Fibroblast of skin of left quadriceps (primary cell): ENCODE measurements around the gene RAI1.
"Not testable (repeated sequence)": the region's sequence is repeated elsewhere in the genome, so short reads cannot be mapped to it uniquely, and the experiment has no call there.

Experiments
- DNase-seq, 2 experiments: peaks; one replicate each; pipeline ENCODE4 v3.0.0-alpha.2; 2013; ENCODE audit warnings: low read depth in 2 of 2

The RAI1 gene, protein sequence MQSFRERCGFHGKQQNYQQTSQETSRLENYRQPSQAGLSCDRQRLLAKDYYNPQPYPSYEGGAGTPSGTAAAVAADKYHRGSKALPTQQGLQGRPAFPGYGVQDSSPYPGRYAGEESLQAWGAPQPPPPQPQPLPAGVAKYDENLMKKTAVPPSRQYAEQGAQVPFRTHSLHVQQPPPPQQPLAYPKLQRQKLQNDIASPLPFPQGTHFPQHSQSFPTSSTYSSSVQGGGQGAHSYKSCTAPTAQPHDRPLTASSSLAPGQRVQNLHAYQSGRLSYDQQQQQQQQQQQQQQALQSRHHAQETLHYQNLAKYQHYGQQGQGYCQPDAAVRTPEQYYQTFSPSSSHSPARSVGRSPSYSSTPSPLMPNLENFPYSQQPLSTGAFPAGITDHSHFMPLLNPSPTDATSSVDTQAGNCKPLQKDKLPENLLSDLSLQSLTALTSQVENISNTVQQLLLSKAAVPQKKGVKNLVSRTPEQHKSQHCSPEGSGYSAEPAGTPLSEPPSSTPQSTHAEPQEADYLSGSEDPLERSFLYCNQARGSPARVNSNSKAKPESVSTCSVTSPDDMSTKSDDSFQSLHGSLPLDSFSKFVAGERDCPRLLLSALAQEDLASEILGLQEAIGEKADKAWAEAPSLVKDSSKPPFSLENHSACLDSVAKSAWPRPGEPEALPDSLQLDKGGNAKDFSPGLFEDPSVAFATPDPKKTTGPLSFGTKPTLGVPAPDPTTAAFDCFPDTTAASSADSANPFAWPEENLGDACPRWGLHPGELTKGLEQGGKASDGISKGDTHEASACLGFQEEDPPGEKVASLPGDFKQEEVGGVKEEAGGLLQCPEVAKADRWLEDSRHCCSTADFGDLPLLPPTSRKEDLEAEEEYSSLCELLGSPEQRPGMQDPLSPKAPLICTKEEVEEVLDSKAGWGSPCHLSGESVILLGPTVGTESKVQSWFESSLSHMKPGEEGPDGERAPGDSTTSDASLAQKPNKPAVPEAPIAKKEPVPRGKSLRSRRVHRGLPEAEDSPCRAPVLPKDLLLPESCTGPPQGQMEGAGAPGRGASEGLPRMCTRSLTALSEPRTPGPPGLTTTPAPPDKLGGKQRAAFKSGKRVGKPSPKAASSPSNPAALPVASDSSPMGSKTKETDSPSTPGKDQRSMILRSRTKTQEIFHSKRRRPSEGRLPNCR (N-terminal part only)

DNA sequence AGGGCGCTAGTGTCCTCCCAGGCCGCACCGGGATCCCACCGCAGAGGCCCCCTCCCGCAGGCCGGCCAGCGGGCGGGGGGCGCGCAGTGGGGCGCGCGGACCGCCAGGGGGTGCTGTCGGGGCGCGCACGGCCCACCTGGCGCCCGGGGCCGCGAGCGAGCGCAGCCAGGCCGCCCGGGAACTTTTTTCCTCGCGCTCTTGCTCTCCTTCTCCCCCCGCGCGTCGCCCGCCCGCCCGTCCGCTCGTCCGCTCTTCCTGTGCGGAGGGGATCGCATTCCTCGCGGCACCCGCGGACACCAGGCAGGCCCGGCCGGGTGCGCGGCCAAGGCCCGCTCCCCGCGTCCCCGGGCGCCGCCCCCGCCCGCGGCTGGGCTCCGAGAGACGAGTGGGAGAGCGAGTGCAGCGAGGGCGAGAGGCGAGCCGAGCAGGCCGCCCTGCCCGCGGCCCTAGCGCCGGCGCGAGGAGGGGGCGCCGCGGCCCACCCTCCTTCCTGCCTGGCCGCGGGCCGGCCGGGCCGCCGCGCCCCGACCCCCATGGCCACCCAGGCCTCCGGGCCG, at the start of gene RAI1:
TSS of gene RAI1 (plus strand) at position 272 of the 557 bp plus-strand sequence. CDS start 111,491 bp downstream, outside the sequence.
- peak; percentile 63 to 66 for DNase-seq

DNA sequence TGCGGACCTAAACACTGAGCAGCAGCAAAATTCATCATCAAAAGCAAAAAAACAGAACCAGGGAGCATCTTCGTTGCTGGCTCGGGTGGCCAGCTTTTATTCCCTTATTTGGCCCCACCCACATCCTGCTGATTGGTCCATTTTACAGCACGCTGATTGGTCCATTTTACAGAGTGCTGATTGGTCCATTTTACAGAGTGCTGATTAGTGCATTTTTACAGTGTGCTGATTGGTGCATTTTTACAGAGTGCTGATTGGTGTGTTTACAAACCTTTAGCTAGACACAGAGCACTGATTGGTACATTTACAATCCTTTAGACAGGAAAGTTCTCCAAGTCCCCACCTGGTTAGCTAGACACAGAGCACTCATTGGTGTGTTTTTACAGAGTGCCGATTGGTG, 48.6 kb upstream of the RAI1 start:
- DNase-seq: not testable (repeated sequence)

DNA sequence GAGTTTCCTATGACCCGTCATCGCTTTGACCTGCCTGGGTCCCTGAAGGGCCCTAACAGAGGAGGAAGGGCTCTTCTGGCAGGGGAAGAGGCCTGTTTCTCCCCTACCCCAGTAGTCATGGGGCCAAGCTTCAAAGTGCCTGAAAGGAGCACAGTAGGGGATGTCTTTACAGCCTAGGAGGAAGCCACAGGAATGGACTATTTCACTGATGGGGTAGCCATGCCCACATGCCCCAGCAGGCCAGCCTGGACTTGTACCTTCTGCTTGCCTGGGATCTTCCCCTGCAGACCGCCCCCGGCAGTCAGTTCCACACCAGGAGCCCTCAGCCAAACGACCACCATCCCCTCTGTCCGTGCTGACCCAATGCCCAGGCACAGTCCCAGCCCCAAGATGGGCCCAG, 47.9 kb upstream of the RAI1 start:
- DNase-seq: no peak

DNA sequence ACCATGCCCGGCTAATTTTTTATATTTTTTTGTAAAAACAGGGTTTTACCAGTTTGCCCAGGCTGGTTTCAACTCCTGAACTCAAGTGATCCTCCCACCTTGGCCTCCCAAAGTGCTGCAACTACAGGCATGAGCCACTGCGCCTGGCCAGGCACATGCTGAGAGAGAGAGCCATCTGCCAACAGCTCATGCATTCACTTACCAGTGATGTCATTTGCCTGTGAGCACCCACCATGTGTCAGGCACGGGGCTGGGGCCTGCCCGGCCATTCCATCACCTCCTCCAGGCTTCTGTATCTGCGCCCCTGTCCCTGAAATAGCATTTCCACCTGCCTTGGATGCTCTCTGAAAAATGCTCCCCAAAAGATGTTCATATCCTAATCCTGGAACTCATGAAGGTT, 46.1 kb upstream of the RAI1 start:
- no peak for DNase-seq

DNA sequence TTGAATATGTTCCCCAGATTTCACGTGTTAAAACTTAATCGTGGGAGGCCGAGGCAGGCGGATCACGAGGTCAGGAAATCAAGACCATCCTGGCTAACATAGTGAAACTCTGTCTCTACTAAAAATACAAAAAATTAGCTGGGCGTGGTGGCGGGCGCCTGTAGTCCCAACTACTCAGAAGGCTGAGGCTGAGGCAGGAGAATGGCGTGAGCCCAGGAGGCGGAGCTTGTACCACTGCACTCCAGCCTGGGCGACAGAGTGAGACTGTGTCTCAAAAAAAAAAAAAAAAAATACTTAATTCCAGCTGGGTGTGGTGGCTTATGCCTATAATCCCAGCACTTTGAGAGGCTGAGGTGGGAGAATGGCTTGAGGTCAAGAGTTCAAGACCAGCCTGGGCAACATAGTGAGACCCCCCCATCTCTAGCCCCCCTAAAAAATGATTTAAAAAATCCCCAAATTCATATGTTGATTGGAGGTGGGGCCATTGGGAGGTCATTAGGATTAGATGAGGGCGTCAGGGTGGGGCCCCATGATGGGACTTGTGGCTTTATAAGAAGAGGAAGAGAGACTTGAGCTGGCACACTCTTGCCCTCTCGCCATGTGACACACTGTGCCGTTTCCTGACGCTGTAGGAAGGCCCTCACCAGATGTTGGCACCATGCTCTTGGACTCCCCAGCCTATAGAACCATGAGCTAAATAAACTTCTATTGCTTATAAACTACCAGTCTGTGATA, 45.6 kb upstream of the RAI1 start:
- DNase-seq: not testable (repeated sequence)

DNA sequence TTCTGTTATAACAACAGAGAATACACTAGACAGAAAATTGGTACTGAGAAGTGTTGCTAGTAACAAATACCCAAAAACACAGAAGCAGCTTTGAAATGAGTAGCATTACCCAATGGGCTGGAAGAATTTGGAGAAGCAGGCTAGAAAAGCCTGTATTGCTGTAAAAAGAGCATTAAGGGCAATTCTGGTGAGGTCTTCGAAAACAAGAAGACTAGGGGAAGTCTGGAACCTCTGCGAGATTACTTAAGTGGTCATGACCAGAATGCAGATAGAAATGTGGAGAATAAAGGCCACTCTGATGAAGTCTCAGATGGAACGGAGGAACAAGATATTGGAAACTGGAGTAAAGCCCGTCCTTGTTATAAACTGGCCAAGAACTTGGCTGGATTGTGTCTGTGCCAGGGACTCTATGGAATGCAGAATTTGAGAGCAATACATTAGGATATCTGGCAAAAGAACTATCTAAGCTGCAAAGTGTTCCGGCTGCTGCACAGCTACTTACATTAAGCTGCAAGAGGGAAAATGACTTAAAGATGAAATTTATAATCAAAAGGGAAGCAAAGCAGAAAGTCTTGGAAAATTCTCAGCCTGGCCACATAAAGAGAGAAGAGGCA, 44.9 kb upstream of the RAI1 start:
- DNase-seq: no peak

DNA sequence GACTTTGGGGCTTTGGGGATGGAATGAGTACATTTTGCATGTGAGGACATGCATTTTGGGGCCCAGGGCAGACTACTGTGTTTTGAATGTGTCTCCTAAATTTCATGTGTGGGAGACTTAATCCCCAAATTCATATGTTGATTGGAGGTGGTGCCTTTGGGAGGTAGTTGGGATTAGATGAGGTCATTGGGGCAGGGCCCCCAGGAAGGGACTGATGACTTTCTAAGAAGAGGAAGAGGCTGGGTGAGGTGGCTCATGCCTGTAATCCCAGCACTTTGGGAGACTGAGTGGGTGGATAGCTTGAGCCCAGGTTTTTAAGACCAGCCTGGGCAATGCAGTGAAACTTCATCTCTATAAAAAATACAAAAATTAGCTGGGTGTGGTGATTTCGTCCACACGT, 42.8 kb upstream of the RAI1 start:
- no peak for DNase-seq

DNA sequence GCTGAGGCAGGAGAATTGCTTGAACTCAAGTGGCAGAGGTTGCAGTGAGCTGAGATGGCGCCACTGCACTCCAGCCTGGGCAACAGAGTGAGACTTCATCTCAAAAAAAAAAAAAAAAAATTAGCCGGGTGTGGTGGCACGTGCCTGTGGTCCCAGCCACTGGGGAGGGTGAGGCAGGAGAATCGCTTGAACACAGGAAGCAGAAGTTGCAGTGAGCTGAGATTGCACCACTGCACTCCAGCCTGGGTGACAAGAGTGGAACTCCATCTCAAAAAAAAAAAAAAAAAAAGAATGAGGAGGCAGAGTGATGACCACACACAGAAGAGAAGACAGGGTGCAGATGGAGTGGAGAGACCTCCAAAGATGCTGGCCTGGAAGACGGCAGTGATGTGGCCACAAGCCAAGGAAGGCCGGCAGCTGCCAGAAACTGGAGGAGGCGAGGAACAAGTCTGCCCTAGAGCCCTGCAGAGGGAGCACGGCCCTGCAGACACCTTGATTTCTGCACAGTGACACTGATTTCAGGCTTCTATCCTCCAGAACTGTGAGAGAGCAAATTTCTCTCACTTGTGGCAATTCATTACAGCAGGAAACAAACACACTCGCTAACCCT, 41.5 kb upstream of the RAI1 start:
- DNase-seq: not testable (repeated sequence)

DNA sequence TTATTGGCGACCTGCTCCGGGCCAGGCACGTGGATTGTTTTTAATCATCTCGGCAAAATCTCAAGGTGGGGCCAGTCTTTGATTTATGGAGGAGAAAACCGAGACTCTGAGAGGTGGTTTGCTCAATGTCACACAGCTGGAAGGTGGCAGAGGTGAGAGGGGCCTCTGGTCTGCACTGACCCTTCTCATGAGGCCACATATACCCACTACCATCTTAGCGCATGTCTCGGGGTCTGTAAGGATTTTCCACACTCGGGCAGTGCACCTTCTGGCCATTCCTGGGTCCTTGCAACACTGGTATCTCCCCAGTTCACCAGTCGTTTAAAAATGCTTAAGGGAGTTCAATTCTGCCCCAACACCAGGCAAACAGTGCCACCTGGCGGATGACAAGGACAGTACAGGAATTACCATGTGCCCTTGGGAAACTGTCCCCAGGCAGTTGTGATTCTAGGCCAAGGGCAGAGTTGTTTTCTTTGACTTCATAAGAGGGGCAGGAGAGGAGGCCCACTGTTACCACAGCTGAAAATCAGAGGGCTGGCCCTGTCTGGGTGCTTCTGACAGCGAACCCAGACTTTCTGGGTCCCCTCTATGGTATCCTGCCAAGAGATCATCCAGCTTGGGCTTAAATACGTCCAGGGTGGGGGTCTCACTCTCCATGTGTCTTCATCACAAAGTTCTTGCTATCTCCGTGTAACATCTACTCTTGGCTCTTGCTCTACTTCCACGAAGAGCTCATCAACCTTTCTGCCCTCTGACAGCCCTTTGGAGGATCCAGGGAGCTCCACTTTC, 39.4 kb upstream of the RAI1 start:
- peak; percentile 44 to 48 for DNase-seq

DNA sequence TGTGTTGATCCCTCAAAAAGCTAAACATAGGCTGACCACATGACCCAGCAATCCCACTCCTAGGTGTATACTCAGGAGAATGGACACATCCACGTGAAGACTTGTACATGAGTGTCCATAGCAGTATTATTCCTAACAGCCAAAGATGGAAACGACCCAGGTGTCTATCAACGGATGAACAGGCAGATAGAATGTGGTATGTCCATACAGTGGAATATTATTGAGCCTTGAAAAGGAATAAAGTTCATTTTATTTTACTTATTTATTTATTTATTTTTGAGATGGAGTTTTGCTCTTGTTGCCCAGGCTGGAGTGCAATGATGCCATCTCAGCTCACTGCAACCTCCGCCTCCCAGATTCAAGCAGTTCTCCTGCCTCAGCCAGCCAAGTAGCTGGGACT, 36.1 kb upstream of the RAI1 start:
- DNase-seq: not testable (repeated sequence)

DNA sequence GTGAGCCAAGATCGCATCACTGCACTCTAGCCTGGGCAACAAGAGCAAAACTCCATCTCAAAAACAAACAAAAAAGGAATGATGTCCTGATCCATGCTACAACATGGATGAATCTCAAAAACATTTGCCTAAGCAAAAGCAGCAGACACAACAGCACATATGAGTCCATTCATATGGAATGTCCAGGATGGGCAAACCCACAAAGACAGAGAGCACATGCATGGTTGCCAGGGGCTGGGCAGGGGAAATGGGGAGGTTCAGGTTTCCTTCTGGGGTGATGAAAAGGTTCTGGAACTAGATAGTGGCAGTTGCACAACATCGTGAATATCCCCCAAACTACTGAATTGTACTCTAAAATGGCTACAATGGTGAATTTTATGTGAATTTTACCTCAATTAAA, 35.3 kb upstream of the RAI1 start:
- peak in 1 of 2 experiments; percentile 14 for DNase-seq

DNA sequence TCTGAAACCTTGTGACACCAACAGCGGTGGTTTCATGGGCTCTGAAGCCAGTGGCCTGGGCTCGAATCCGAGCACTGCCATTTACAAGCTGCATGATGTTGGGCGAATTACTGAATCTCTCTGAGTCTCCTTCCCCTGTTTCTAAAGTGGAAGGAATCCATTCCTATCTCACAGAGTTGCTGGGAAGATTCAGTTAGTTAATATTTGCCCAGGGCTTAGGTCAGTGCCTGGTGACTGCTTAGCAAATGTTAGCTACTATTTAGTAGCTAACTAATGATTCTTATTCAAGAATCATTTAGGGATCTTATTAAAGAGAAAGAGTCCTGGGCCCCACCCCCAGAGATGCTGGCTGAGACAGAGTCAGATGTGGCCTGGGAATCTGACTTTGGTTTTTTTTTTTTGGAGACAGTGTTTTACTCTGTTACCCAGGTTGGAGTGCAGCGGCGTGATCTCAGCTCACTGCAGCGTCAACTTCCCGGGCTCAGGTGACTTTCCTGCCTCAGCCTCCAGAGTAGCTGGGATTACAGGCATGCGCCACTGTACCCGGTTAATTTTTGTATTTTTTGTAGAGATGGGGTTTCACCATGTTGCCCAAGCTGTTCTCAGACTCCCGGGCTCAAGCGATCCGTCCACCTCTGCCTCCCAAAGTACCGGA, 33.6 kb upstream of the RAI1 start:
- no peak for DNase-seq

DNA sequence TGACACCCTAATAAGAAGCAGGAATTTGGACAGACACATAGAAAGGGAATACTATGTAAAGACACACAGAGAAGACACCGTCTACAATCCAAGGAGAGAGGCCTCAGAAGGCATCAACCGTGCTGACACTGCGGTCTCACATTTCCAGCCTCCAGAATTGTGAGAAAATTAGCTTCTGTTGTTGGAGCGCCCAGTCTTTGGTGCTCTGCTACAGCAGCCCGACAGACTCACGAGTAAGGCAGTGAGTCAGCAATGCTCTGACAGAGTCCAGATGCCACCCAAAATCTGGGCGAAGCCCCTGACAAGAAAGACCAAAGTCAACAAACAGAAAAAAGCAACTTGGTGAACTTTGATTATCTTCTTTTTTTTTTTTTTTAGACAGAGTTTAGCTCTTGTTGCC, 32.5 kb upstream of the RAI1 start:
- no peak for DNase-seq

DNA sequence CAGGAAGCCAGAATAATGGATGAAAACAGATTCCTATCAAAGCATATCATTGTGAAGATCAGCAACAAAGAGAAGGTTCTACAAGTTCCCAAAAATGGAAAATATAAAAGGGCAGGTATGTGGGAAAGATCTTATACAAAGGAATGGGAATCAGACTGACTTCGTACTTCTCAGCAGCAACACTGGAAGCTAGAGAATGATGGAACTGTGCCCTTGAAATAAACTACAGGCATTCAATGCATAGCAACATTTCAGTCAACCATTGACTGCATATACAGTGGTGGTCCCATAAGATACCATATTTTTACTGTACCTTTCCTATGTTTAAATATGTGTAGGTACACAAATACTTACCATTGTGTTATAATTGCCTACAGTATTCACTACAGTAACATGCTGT, 30.3 kb upstream of the RAI1 start:
- DNase-seq: no peak

DNA sequence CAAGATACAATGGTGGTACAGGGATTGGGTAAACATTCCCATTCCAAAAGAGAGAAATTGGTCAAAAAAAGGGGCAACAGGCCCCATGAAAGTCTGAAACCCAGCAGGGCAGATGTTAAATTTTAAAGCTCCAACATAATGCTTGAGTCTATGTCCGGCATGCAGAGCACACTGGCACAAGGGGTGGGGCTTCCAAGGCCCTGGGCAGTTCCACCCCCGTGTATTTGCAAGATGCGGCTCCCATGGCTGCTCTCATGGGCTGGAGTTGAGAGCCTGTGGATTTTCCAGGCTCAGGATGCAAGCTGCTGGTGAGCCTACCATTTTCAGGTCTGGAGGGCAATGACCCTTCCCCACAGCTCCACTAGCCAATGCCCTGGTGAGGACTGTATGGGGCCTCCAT, 27.9 kb upstream of the RAI1 start:
- no peak for DNase-seq

DNA sequence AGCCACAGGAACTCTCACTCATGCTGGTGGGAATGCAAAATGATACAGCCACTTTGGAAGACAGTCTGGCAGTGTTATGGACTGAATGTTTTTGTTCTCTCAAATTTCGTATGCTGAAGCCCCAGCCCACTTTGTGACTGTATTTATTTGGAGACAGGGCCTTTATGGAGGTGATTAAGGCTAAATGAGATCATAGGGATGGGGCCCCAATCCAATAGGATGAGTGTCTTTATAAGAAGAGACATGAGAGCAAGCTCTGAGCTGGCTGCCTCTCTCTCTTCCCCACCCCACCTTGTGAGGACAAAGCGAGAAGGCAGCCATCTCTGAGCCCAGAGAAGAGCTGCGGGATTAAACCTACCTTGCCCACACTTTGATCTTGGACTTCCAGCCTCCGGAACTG, 21.9 kb upstream of the RAI1 start:
- no peak for DNase-seq

DNA sequence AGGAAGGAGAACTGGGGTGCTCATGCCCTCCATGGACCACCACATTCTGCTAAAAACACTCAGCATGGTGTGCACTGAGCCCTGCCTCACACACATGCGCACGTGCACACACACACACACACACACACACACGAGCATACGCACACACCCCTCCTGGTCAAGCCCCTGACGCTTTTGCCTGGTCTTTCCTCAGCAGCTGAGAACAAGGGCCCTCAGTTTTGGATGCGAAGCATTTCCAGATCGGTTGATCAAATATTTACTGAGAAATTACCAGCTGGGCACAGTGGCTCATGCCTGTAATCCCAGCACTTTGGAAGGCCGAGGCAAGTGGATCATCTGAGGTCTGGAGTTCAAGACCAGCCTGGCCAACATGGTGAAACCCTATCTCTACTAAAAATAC, 20.1 kb upstream of the RAI1 start:
- no peak for DNase-seq

DNA sequence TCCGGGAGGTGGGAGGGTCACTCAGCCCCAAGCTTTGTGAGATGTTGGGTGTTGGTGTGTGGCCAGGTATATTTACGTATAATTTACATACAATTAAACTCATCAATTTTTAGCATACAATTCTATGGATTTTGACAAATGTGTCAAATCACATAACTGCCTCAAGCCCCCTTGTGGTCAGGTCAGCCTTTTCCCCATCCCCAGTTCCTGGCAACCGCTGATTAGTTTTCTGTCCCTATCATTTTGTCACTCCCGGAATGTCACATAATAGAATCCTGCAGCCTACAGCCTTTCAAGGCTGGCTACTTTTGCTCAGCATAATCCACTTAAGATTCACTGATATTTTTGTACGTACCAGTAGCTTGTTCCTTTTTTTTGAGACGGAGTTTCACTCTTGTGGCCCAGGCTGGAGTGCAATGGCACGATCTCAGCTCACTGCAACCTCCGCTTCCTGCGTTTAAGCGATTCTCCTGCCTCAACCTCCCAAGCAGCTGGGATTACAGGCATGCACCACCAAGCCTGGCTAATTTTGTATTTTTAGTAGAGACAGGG, 19.3 kb upstream of the RAI1 start:
- no peak for DNase-seq
